Measurements from ENCODE around the gene FBXL5.

FBXL5 gene

GRCh38 chr4:15695240-15695699 is 40.1 kb upstream of the FBXL5 start:
- no peak overlapping the region for H3K27ac ChIP-seq
- TF ChIP-seq CTCF (conservative IDR thresholded peaks at IDR 0.05), result no peak

GRCh38 chr4:15694431-15694830 is 39.3 kb upstream of the FBXL5 start:
- H3K27ac ChIP-seq, result no peak overlapping the region
- TF ChIP-seq CTCF (conservative IDR thresholded peaks at IDR 0.05), result no peak

- TF ChIP-seq CTCF (conservative IDR thresholded peaks at IDR 0.05), result no peak
- no peak overlapping the region for H3K27ac ChIP-seq
Observed at GRCh38 chr4:15692602-15693001, 37.4 kb upstream of the FBXL5 start.

- no peak overlapping the region for H3K27ac ChIP-seq
- TF ChIP-seq CTCF (conservative IDR thresholded peaks at IDR 0.05), result no peak
Observed at GRCh38 chr4:15691346-15692135, 36.4 kb upstream of the FBXL5 start.

GRCh38 chr4:15690020-15690809 is 35.1 kb upstream of the FBXL5 start:
- no peak for TF ChIP-seq CTCF (conservative IDR thresholded peaks at IDR 0.05)
- H3K27ac ChIP-seq, result no peak overlapping the region

- TF ChIP-seq CTCF (conservative IDR thresholded peaks at IDR 0.05), result no peak
- no peak overlapping the region for H3K27ac ChIP-seq
Observed at GRCh38 chr4:15689540-15689939, 34.4 kb upstream of the FBXL5 start.

- no peak for TF ChIP-seq CTCF (conservative IDR thresholded peaks at IDR 0.05)
- H3K27ac ChIP-seq, result no peak overlapping the region
Observed at GRCh38 chr4:15688051-15688450, 32.9 kb upstream of the FBXL5 start.

Data from VCaP (cell line).